GM23338 (cell line): ENCODE results near the gene TSC22D1.

Source experiments
- EZH2 ChIP-seq: fragments of 200-600 bp; sonication (generic); IDR thresholded peaks from one replicate; pipeline ENCODE4 v1.8.0; 2017; ENCODE audit warnings: antibody characterized with exemption, mild to moderate bottlenecking, low read depth; ENCODE audit not compliant: unreplicated experiment
- EZH2phosphoT487 ChIP-seq: fragments of 200-600 bp; sonication (generic); IDR thresholded peaks from one replicate; pipeline ENCODE4 v1.8.1; 2018; ENCODE audit warnings: antibody characterized with exemption; ENCODE audit not compliant: unreplicated experiment
- JUNB ChIP-seq: IDR thresholded peaks from one replicate; pipeline ENCODE4 v1.6.1; 2016; ENCODE audit warnings: antibody characterized with exemption; ENCODE audit not compliant: unreplicated experiment
- NANOG ChIP-seq: IDR thresholded peaks from 2 replicates; pipeline ENCODE4 v1.6.1; 2016; ENCODE audit warnings: antibody characterized with exemption, borderline replicate concordance
- POLR2AphosphoS5 ChIP-seq: IDR thresholded peaks from 2 replicates; pipeline ENCODE4 v1.6.1; 2016; ENCODE audit warnings: antibody characterized with exemption, low read depth
- TF ChIP-seq, protein P1 (sequence below), 2 experiments: fragments of 200-600 bp in 1 of 2; sonication (generic) in 1 of 2; conservative IDR thresholded peaks; 2 replicates each; pipeline versions ENCODE4 v1.5.1 to v1.6.1; 2016 to 2017; ENCODE audit warnings: antibody characterized with exemption in 2 of 2, low read depth in 2 of 2, mild to moderate bottlenecking in 2 of 2, moderate library complexity in 1 of 2

DNA sequence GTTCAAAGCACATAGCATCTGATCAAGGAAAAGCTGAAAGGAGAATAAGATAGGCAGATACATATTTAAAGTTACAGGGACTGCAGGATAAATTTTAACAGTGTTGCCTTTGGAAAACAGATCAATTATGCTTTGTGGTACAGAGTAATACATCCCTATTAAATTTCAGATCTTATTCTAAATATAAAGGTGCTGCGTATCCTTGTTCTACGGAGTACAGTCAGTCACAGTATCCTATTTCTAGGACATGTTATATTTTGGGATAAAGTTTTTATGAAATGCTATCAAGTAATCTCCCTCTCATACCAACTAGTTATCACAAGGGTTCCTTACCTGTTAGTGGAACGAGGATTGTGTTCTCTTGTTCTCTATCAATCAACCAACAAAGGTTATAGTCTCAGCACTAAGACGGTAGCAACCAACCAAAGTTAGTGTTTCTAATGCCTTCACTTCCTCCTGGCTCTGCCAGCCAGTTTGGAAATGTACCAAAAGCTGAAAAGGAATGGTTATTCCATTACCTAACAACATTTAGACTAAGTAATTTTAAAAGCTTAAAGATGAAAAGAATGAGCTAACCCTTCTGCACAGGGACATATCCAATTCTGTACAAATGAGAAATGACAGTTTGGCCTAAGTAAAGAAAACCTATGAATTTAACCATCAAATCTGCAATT, 35.2 kb downstream of the TSC22D1 start:
- TF ChIP-seq POLR2AphosphoS5 = no peak
- TF ChIP-seq, protein P1, sequence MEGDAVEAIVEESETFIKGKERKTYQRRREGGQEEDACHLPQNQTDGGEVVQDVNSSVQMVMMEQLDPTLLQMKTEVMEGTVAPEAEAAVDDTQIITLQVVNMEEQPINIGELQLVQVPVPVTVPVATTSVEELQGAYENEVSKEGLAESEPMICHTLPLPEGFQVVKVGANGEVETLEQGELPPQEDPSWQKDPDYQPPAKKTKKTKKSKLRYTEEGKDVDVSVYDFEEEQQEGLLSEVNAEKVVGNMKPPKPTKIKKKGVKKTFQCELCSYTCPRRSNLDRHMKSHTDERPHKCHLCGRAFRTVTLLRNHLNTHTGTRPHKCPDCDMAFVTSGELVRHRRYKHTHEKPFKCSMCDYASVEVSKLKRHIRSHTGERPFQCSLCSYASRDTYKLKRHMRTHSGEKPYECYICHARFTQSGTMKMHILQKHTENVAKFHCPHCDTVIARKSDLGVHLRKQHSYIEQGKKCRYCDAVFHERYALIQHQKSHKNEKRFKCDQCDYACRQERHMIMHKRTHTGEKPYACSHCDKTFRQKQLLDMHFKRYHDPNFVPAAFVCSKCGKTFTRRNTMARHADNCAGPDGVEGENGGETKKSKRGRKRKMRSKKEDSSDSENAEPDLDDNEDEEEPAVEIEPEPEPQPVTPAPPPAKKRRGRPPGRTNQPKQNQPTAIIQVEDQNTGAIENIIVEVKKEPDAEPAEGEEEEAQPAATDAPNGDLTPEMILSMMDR (conservative IDR thresholded peaks at IDR 0.05; ENCODE audit: low read depth in 2 of 2) = no peak
- no peak for TF ChIP-seq EZH2phosphoT487
- TF ChIP-seq JUNB = no peak
- TF ChIP-seq NANOG = no peak
- TF ChIP-seq EZH2 = no peak
